Activated B cell treated with CpG ODN at 0.5 μM for 24 hours (primary cell): ENCODE data around the gene SACS. TPM values are rescaled to one million over a fixed set of nuclear protein-coding genes. Genes with fewer than 3 reads are reported as not detected.
"Not testable (repeated sequence)": the region's sequence is repeated elsewhere in the genome, so short reads cannot be mapped to it uniquely, and the experiment has no call there.

ENCODE experiments used
- ATAC-seq: fragments of 200-7000 bp; cut with Tn5 transposase; one replicate; pipeline ENCODE4 v1.10.0; 2021; ENCODE audit warnings: low read depth, mild to moderate bottlenecking, moderate library complexity
- CTCF ChIA-PET: fragments of 350-600 bp; sonication (Branson Sonifier 250); formaldehyde crosslinking; loops from one replicate; lab custom pipeline; 2021; ENCODE audit warnings: antibody characterized with exemption; lab: Charles Lee
- POLR2A ChIA-PET: fragments of 350-600 bp; sonication (Branson Sonifier 250); formaldehyde crosslinking; loops from one replicate; lab custom pipeline; 2021; ENCODE audit warnings: antibody characterized with exemption; lab: Charles Lee
- DNase-seq: peaks from one replicate; pipeline ENCODE4 v3.0.0; 2022
- H3K27ac Mint-ChIP-seq: one replicate; pipeline ENCODE4 v1.8.0; 2020; ENCODE audit warnings: mixed read lengths
- H3K27me3 Mint-ChIP-seq: one replicate; pipeline ENCODE4 v1.8.0; 2021; ENCODE audit warnings: mixed read lengths
- H3K36me3 Mint-ChIP-seq: one replicate; pipeline ENCODE4 v1.8.0; 2021; ENCODE audit warnings: low read depth, mixed read lengths
- H3K4me1 Mint-ChIP-seq: one replicate; pipeline ENCODE4 v1.8.0; 2021; ENCODE audit warnings: mixed read lengths
- H3K4me3 Mint-ChIP-seq: one replicate; pipeline ENCODE4 v1.8.0; 2020; ENCODE audit warnings: mild to moderate bottlenecking, mixed read lengths
- H3K9me3 Mint-ChIP-seq: one replicate; pipeline ENCODE4 v1.8.0; 2020; ENCODE audit warnings: mixed read lengths
- intact Hi-C: fragments of 100-400 bp; cut with micrococcal nuclease; formaldehyde crosslinking; loops from one replicate; pipeline ENCODE4 v1.15.1; 2024
- total RNA-seq: library from RNA; stranded (reverse); gene quantifications from 2 replicates; pipeline ENCODE4 v1.2.3, GENCODE V29; 2022
- TF ChIP-seq, protein P1 (sequence below): fragments of 200-600 bp; IDR thresholded peaks from one replicate; pipeline ENCODE4 v1.8.0; 2022; ENCODE audit warnings: antibody characterized with exemption, mild to moderate bottlenecking

Gene SACS
- total RNA-seq, 1 donor from 2014 or later = 29.3 TPM

DNA sequence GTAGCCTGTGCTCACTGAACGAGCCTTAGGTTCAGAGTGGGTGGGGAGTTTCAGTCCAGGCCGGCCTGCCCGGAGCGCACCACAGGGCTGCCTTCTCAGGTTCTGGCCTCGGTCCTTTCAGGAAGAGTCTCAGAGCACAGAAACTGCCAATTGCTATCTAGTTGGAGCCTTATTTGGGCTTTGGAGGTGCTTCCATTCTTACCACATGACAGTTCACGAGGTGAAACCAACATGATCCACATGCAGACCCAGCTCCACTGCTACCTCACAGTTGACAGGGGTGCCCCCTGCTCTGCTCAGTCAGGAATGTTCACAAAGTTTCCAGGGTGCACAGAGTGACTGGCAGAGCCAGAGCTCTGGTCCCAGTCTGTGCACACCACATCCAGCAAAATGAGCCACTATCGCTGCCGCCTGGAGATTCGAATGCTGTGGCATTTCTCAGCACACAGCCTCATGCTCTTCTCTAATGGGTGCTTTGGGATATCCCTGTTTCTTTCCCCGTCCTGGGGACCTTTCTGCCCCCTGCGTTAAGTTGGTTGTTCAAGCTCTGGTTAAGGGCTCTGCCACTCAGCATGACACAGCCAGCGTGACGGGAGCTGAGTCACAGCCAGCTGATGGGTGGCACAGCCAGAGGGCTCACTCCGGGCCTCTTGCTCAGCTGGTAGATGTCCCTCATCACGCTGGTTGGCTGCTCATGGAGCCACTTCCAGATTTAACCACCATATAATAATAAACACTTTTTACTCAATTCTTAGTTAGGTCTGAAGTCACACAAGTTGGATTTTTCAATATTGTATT is 7.5 kb upstream of the SACS start:
- Mint-ChIP-seq H3K4me3 (no peak overlapping the region), H3K36me3 (no peaks in the 10 kb centered on the region), H3K4me1 (no peaks in the 10 kb centered on the region), H3K27ac (no peak overlapping the region), H3K9me3 (no peaks in the 10 kb centered on the region), H3K27me3 (peaks cover 2% of the 10 kb centered on the region)
- DNase-seq = no peak
- ChIA-PET POLR2A (no interaction called here), CTCF (no interaction called here)
- ATAC-seq = no peak
- intact Hi-C loops = no loop called here
- TF ChIP-seq, protein P1, sequence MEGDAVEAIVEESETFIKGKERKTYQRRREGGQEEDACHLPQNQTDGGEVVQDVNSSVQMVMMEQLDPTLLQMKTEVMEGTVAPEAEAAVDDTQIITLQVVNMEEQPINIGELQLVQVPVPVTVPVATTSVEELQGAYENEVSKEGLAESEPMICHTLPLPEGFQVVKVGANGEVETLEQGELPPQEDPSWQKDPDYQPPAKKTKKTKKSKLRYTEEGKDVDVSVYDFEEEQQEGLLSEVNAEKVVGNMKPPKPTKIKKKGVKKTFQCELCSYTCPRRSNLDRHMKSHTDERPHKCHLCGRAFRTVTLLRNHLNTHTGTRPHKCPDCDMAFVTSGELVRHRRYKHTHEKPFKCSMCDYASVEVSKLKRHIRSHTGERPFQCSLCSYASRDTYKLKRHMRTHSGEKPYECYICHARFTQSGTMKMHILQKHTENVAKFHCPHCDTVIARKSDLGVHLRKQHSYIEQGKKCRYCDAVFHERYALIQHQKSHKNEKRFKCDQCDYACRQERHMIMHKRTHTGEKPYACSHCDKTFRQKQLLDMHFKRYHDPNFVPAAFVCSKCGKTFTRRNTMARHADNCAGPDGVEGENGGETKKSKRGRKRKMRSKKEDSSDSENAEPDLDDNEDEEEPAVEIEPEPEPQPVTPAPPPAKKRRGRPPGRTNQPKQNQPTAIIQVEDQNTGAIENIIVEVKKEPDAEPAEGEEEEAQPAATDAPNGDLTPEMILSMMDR = no peak

DNA sequence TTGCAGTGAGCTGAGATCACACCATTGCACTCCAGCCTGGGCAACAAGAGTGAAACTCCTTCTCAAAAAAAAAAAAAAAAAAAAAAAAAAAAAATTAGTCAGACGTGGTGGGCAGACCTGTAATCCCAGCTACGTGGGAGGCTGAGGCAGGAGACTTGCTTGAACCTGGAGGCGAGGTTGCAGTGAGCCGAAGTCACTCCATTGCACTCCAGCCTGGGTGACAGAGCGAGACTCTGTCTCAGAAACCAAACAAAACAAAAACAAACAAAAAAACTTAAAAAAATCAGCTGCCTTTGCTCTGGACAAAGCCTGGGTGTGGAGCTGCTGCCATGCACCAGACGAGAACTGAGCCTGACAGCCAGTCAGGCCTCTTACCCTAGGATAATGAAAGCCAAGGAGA is 6.8 kb upstream of the SACS start:
- POLR2A ChIA-PET, H3K9me3 Mint-ChIP-seq, DNase-seq, H3K4me3 Mint-ChIP-seq, H3K27me3 Mint-ChIP-seq, ATAC-seq, H3K27ac Mint-ChIP-seq, intact Hi-C loops, CTCF ChIA-PET, H3K4me1 Mint-ChIP-seq, H3K36me3 Mint-ChIP-seq: not testable (repeated sequence)

DNA sequence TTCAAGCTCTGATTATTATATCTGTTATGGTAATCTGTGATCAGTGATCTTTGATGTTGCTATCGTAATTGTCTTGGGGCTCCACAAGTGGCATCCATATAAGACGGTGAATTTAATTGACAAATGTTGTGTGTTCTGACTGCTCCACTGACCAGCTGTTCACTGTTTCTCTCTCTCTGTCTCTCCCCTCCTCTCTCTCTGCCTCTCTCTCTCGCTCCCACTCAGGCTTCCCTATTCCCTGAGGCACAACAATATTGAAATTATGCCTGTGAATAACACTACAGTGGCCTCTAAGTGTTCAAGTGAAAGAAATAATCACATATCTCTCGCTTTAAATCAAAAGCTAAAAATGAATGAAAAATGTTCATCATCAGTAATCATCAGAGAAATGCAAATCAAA is 4.4 kb upstream of the SACS start:
- DNase-seq (no peak), ATAC-seq (no peak)
- TF ChIP-seq, protein P1 = no peak
- ChIA-PET CTCF (no interaction called here), POLR2A (no interaction called here)
- no peak overlapping the region for H3K27ac Mint-ChIP-seq
- H3K4me1 Mint-ChIP-seq = peaks cover 8% of the 10 kb centered on the region
- peaks cover 18% of the 10 kb centered on the region for H3K27me3 Mint-ChIP-seq
- H3K9me3 Mint-ChIP-seq = no peaks in the 10 kb centered on the region
- no peaks in the 10 kb centered on the region for H3K36me3 Mint-ChIP-seq
- intact Hi-C loops = no loop called here
- H3K4me3 Mint-ChIP-seq = no peak overlapping the region

DNA sequence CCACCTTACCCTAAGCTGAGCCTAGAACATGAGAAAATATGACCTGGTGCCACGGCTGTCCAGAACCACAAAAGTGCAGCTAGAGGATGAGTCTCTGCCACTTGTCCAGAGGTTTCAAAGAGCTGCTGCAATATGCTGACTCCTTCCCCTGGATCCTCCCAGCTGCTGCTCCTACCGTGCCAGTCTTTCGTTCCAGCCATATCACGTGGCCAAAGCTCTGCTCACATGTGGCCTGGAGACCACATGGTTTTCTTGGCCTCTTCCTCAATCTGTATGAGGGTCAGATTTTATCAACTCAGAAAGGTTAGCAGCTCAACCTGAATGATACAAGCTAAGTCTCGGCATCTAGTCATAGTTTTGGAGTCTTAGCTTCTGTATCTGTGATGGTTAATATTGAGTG is 3.2 kb upstream of the SACS start:
- peaks cover 22% of the 10 kb centered on the region for H3K27me3 Mint-ChIP-seq
- H3K4me1 Mint-ChIP-seq = peaks cover 8% of the 10 kb centered on the region
- no peak overlapping the region for H3K4me3 Mint-ChIP-seq
- DNase-seq (no peak), ATAC-seq (no peak)
- H3K27ac Mint-ChIP-seq = no peak overlapping the region
- no peaks in the 10 kb centered on the region for H3K36me3 Mint-ChIP-seq
- POLR2A ChIA-PET = no interaction called here
- TF ChIP-seq, protein P1 = no peak
- H3K9me3 Mint-ChIP-seq = no peaks in the 10 kb centered on the region
- intact Hi-C loops = no loop called here
- CTCF ChIA-PET = no interaction called here

DNA sequence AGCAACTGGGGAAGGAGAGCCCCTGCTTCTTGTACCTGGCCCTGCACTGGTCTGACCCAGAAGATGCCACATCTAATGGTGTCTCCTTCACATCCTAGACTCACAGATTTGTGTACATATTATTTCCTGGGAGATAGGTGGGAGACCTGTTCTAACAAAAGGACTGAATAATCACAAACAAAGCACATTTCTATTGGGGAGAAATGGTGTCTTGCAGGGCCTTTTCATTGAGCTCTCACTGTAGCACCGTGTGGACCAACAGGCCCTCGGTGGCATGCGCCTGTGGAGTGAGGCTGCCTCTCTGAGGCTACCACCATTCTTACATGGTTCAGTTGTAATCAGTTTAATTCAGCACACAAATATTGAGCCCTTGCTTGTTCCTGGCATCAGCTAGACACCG is 989 bp upstream of the SACS start:
- CTCF ChIA-PET = no interaction called here

More for the DNA sequence above, 989 bp upstream of the SACS start:
- intact Hi-C loops = no loop called here
- no peaks in the 10 kb centered on the region for H3K36me3 Mint-ChIP-seq
- no peak for ATAC-seq
- TF ChIP-seq, protein P1 = no peak
- H3K4me1 Mint-ChIP-seq = peaks cover 8% of the 10 kb centered on the region
- DNase-seq = no peak
- H3K27ac Mint-ChIP-seq = no peak overlapping the region
- H3K9me3 Mint-ChIP-seq = no peaks in the 10 kb centered on the region
- H3K27me3 Mint-ChIP-seq = peaks cover 33% of the 10 kb centered on the region
- no peak overlapping the region for H3K4me3 Mint-ChIP-seq
- POLR2A ChIA-PET = no interaction called here
